Ectodermal cell (in vitro differentiated cells): ENCODE measurements around the gene SCD. TPM values are rescaled to one million over a fixed set of nuclear protein-coding genes. Genes with fewer than 3 reads are reported as not detected.
"Not testable (repeated sequence)": the region's sequence is repeated elsewhere in the genome, so short reads cannot be mapped to it uniquely, and the experiment has no call there.

Experiments
- H3K27ac ChIP-seq: 2 replicates; pipeline ENCODE4 v1.7.0; 2013; ENCODE audit warnings: mild to moderate bottlenecking, low read depth, low read length; ENCODE audit not compliant: insufficient read depth, poor library complexity, severe bottlenecking
- H3K27me3 ChIP-seq: 2 replicates; pipeline ENCODE4 v1.7.0; 2013; ENCODE audit warnings: mild to moderate bottlenecking, low read length; ENCODE audit not compliant: insufficient read depth, control insufficient read depth, poor library complexity, severe bottlenecking
- H3K36me3 ChIP-seq: one replicate; pipeline ENCODE4 v1.7.0; 2013; ENCODE audit warnings: low read length; ENCODE audit not compliant: control insufficient read depth, insufficient read depth
- H3K4me1 ChIP-seq: one replicate; pipeline ENCODE4 v1.7.0; 2013; ENCODE audit warnings: low read length; ENCODE audit not compliant: control insufficient read depth, insufficient read depth
- H3K4me3 ChIP-seq: 2 replicates; pipeline ENCODE4 v1.7.0; 2013; ENCODE audit warnings: low read depth, low read length, control low read depth; ENCODE audit not compliant: insufficient read depth
- H3K9me3 ChIP-seq: 2 replicates; pipeline ENCODE4 v1.7.0; 2013; ENCODE audit warnings: mild to moderate bottlenecking, low read length, moderate library complexity; ENCODE audit not compliant: control insufficient read depth
- WGBS, 2 experiments: methylation state at CpG; one replicate each; pipeline ENCODE4 v1.1.7; 2013; ENCODE audit warnings: missing lambda C conversion rate in 2 of 2; 5-methylcytosine and 5-hydroxymethylcytosine counted together
- polyA plus RNA-seq, 4 experiments: library from polyadenylated mRNA; stranded (reverse); fragments of 50-300 nt; gene quantifications; one replicate each; pipeline ENCODE4 v1.2.3, GENCODE V29; 2013

SCD gene
- 427 TPM for polyA plus RNA-seq (2013, experiment 1 of 4)
- 394 TPM for polyA plus RNA-seq (2013, experiment 2 of 4)
- 204 TPM for polyA plus RNA-seq (2013, experiment 3 of 4)
- 220 TPM for polyA plus RNA-seq (2013, experiment 4 of 4)

DNA sequence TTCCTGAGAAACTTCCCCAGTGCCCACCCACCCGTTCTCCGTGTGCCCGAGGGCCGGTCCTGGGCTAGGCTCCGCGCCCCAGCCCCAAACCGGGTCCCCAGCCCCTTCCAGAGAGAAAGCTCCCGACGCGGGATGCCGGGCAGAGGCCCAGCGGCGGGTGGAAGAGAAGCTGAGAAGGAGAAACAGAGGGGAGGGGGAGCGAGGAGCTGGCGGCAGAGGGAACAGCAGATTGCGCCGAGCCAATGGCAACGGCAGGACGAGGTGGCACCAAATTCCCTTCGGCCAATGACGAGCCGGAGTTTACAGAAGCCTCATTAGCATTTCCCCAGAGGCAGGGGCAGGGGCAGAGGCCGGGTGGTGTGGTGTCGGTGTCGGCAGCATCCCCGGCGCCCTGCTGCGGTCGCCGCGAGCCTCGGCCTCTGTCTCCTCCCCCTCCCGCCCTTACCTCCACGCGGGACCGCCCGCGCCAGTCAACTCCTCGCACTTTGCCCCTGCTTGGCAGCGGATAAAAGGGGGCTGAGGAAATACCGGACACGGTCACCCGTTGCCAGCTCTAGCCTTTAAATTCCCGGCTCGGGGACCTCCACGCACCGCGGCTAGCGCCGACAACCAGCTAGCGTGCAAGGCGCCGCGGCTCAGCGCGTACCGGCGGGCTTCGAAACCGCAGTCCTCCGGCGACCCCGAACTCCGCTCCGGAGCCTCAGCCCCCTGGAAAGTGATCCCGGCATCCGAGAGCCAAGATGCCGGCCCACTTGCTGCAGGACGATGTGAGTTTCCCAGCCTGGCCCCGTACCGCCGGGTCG lies at the start of gene SCD:
TSS of gene SCD (plus strand) at position 469 of the 803 bp plus-strand sequence. CDS start at position 741, 272 bp downstream.
- H3K9me3 ChIP-seq, result no peaks in the 10 kb centered on the region
- H3K4me3 ChIP-seq, result peak within 1 kb of the TSS; percentile 96
- H3K4me1 ChIP-seq, result peaks cover 33% of the 10 kb centered on the region
- H3K27ac ChIP-seq, result peak within 1 kb of the TSS; percentile 95
- no peaks in the 10 kb centered on the region for H3K27me3 ChIP-seq
- 0% methylated on average over 73 of the region's 73 CpGs for WGBS, 2 experiments
- peaks cover 13% of the 10 kb centered on the region for H3K36me3 ChIP-seq

DNA sequence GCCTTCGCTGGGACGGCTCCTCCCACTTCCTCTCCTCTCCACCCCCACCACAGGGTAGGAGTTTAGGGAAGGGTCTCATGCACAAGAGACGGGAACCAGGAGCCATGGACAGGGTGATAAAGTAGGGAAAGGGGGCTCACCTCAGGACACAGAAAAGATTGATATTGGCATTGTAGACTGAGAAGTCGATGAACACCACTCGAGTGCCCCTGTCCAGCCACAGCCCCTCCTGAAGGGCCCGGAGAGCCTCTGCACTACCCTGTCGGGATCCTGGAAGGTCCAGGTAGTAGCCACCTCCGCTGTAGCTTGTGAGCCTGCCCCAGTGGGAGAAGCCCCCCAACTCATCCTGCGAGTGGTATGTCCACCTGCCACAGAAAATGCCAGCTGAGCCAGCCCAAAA lies 49.8 kb upstream of the SCD start:
- Histone ChIP-seq H3K27me3 (peaks cover 11% of the 10 kb centered on the region), H3K36me3 (no peaks in the 10 kb centered on the region), H3K4me1 (no peaks in the 10 kb centered on the region), H3K4me3 (no peak overlapping the region), H3K27ac (no peak overlapping the region), H3K9me3 (no peaks in the 10 kb centered on the region)
- WGBS, 2 experiments, result 88 to 91% methylated on average over 7 of the region's 9 CpGs

DNA sequence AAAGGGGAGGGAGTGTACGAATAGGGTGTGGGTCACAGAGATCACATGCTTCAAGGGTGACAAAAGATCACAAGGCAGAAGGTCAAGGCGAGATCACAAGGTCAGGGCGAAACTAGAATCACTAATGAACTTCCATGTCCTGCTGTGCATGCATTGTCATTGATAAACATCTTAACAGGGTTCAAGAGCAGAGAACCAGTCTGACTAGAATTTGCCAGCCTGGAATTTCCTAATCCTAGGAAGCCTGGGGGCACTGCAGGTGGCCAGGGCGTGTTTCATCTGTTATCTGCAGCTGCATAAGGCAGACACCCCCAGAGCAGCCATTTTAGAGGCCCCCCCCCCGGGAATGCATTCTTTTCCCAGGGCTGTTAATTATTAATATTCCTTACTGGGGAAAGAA lies 45.9 kb upstream of the SCD start:
- H3K27me3 ChIP-seq, H3K4me3 ChIP-seq, H3K9me3 ChIP-seq, H3K4me1 ChIP-seq, H3K36me3 ChIP-seq, H3K27ac ChIP-seq: not testable (repeated sequence)
- 59 to 62% methylated on average over 4 to 5 of the region's 5 CpGs for WGBS, 2 experiments

DNA sequence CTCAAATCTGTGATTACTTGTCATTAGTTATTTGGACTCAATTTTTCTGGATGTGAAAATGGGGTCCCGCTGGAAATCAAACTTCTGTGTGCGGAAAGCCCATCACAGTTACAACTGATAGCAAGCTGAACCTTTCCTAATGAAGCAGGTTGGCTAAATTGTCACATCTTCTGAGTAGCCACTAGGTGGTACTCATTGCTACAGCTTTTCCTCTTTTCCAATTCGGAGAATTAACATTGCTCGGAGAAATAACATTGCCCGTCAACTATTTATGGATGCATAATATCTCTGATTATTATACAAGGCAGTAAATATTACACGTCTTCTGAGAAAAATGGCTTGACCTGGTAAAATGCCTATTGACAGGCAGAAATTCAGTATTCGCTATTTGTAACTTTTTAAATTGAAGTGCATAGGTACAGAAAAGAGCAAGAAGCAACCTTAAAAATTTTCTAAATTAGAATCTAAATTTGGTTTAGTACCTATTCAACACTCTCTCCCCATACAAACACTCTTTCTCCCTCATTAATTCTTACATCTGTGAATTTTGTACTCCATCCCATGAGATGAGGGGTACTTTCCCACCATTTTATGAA lies 43.2 kb upstream of the SCD start:
- no peaks in the 10 kb centered on the region for H3K4me1 ChIP-seq
- no peaks in the 10 kb centered on the region for H3K36me3 ChIP-seq
- H3K4me3 ChIP-seq, result no peak overlapping the region
- WGBS, 2 experiments, result 49 to 55% methylated on average over 4 to 7 of the region's 7 CpGs
- no peaks in the 10 kb centered on the region for H3K9me3 ChIP-seq
- H3K27ac ChIP-seq, result no peak overlapping the region
- peaks cover 12% of the 10 kb centered on the region for H3K27me3 ChIP-seq

DNA sequence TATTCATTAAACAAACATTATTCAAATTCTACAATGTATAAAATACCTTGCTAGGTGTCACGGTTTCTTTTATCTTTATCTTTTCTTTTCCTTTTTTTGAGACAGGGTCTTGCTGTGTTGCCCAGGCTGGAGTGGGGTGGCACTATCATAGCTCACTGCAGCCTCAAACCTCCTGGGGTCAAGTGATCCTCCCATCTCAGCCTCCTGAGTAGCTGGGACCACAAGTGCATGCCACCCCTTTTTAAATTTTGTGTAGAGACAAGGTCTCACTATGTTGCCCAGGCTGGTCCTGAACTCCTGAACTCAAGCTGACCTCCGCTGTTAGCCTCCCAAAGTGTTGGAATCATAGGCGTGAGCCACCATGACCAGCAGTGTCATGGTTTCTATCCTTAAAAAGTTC lies 42.6 kb upstream of the SCD start:
- no peaks in the 10 kb centered on the region for H3K36me3 ChIP-seq
- no peaks in the 10 kb centered on the region for H3K9me3 ChIP-seq
- no peak overlapping the region for H3K27ac ChIP-seq
- H3K27me3 ChIP-seq, result peaks cover 12% of the 10 kb centered on the region
- no peak overlapping the region for H3K4me3 ChIP-seq
- 88 to 91% methylated on average over 3 of the region's 3 CpGs for WGBS, 2 experiments
- H3K4me1 ChIP-seq, result no peaks in the 10 kb centered on the region

DNA sequence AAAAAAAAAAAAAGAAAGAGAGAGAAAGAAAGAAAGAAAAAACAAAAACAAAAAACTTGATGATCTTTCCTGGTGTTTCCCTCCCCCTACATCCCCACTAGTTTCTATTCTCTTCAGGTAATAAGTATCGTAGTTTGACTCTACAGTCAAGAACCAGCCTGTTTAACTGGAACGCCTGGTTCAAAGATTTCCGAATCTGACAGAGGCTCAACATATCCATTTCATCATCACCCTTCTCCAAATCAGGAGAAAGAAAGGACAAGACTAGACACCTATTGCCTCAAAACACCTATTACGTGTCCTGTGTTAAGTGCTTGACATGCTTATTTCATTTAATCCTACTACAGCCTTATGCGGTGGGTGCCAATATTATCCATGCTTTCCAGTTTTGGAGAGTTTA lies 40.2 kb upstream of the SCD start:
- no peaks in the 10 kb centered on the region for H3K9me3 ChIP-seq
- H3K27ac ChIP-seq, result no peak overlapping the region
- no peaks in the 10 kb centered on the region for H3K36me3 ChIP-seq
- WGBS, 2 experiments, result 90 to 92% methylated on average over 5 of the region's 5 CpGs
- no peaks in the 10 kb centered on the region for H3K4me1 ChIP-seq
- no peak overlapping the region for H3K4me3 ChIP-seq
- H3K27me3 ChIP-seq, result peaks cover 25% of the 10 kb centered on the region

DNA sequence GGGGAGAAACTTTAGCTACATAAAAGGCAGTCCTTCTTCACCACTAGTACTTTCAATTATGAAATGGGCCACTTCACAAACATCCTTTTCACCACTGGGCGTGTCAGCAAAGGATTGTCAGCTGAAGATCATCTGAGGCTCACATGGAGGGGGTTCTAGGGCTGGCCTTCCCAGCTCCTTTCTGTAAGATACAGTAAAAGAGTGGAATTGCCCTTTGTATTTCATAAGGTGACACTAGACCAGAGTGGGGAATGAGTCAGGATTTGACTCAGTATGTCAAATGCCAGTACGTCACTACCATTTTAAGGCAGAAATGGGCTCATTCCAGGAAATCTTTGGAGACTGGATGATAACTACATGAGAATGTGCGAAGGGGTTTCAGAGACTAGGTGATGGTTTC lies 39.3 kb upstream of the SCD start:
- Histone ChIP-seq H3K9me3 (no peaks in the 10 kb centered on the region), H3K4me1 (no peaks in the 10 kb centered on the region), H3K27ac (no peak overlapping the region), H3K27me3 (peaks cover 29% of the 10 kb centered on the region), H3K4me3 (no peak overlapping the region), H3K36me3 (no peaks in the 10 kb centered on the region)
- 93 to 95% methylated on average over 3 of the region's 3 CpGs for WGBS, 2 experiments

DNA sequence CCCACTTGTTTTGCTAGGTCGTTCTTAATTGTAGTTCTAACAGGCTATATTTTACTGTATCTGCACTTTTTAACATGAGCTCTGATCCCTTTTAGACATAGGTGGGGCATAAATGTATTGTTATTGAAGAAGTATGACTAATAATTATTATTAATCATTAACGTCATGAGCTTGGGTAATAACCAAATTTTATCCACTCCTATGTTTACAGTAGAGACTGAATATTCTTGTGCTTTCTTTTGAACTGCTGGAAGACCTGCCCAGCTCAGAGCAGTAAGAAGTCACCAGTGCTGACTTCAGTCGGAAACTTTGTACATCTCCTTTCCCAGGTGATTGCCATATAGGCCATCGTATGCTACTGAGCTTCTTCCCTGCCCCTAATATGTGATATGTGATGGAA lies 35.7 kb upstream of the SCD start:
- Histone ChIP-seq H3K9me3 (no peaks in the 10 kb centered on the region), H3K27me3 (peaks cover 33% of the 10 kb centered on the region), H3K4me1 (no peaks in the 10 kb centered on the region), H3K4me3 (no peak overlapping the region), H3K27ac (no peak overlapping the region), H3K36me3 (no peaks in the 10 kb centered on the region)
- WGBS, 2 experiments, result 88 to 92% methylated on average over 3 of the region's 4 CpGs

DNA sequence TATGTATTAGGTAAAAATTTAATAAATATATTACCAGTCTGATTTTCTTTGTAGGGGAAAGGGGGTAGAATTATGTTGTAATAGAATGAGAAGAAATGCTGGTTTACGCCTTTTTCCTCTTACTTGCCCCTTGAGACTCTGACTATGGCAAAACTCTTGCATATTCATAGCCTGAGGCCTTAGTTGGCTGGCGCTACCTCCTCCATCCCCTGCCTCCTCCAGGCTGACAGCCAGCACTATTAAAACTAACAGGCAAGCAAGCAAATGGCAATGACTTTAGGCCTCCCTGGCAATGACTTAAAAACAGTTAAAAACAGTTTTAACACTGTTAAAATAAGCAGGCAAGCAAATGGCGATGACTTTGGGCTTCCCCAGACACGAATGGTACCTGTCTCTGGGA lies 31.4 kb upstream of the SCD start:
- no peak overlapping the region for H3K27ac ChIP-seq
- no peaks in the 10 kb centered on the region for H3K4me1 ChIP-seq
- H3K9me3 ChIP-seq, result no peaks in the 10 kb centered on the region
- peaks cover 26% of the 10 kb centered on the region for H3K27me3 ChIP-seq
- no peak overlapping the region for H3K4me3 ChIP-seq
- no peaks in the 10 kb centered on the region for H3K36me3 ChIP-seq
- WGBS, 2 experiments, result 87 to 89% methylated on average over 4 of the region's 4 CpGs

DNA sequence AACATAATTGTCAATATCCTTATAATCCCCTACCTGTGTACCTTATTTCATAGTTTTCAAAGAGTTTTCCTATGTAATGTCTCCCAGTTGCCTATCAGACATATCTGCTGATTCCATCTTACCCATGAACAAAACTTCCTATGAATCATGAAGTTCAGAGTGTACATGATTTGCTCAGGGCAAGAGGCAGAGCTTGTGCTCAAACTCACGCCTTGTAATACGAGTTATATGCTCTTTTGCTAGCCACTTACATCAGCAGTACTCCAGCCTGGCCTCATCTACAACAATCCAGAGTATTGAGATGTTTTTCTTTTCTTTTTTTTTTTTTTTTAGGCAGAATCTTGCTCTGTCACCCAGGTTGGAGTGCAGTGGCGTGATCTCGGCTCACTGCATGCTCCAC lies 28.8 kb upstream of the SCD start:
- Histone ChIP-seq H3K4me3 (no peak overlapping the region), H3K27ac (no peak overlapping the region), H3K9me3 (no peaks in the 10 kb centered on the region), H3K36me3 (no peaks in the 10 kb centered on the region), H3K4me1 (no peaks in the 10 kb centered on the region), H3K27me3 (peaks cover 9% of the 10 kb centered on the region)
- WGBS, 2 experiments, result 92 to 96% methylated on average over 3 to 4 of the region's 4 CpGs
